ENCODE results near the gene RNF43. TPM values are rescaled to one million over a fixed set of nuclear protein-coding genes. Genes with fewer than 3 reads are reported as not detected.

Gene RNF43
- 10 to 100 TPM in 1 of 3 donors, 1 to 10 TPM in 1, not detected in 1; 8.5 to 19.0 TPM for total RNA-seq

GRCh38 chr17:58417300-58418092, at the start of gene RNF43:
Gene RNF43, minus strand, starts transcription at chr17:58417534. Its CDS starts 1,957 bp downstream, at chr17:58415577.
- peak; percentile 93 to 98 for DNase-seq (ENCODE audit: low spot score in 2 of 2)
- Histone ChIP-seq H3K27ac (peak within 1 kb of the TSS; percentile 68 to 72), H3K9me3 (no peaks in the 10 kb centered on the region), H3K4me1 (no peaks in the 10 kb centered on the region), H3K4me3 (peak within 1 kb of the TSS; percentile 17 to 59 (median 49)), H3K36me3 (no peaks in the 10 kb centered on the region), H3K27me3 (no peaks in the 10 kb centered on the region)
- TF ChIP-seq, protein P1, sequence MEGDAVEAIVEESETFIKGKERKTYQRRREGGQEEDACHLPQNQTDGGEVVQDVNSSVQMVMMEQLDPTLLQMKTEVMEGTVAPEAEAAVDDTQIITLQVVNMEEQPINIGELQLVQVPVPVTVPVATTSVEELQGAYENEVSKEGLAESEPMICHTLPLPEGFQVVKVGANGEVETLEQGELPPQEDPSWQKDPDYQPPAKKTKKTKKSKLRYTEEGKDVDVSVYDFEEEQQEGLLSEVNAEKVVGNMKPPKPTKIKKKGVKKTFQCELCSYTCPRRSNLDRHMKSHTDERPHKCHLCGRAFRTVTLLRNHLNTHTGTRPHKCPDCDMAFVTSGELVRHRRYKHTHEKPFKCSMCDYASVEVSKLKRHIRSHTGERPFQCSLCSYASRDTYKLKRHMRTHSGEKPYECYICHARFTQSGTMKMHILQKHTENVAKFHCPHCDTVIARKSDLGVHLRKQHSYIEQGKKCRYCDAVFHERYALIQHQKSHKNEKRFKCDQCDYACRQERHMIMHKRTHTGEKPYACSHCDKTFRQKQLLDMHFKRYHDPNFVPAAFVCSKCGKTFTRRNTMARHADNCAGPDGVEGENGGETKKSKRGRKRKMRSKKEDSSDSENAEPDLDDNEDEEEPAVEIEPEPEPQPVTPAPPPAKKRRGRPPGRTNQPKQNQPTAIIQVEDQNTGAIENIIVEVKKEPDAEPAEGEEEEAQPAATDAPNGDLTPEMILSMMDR (IDR thresholded peaks at IDR 0.05) = peak; percentile 68 to 98 (median 87)
- TF ChIP-seq POLR2AphosphoS5 (IDR thresholded peaks at IDR 0.05) (peak in 2 of 3 donors; percentile 62 to 82), POLR2A (IDR thresholded peaks at IDR 0.05) (peak; percentile 66)
- intact Hi-C loops (cut with DNase I; ENCODE audit: low total_unique reads) = loop anchor here (2.0 kb wide), 1 partner anchor 67 kb away; no protein-coding TSS in a partner anchor

DNA sequence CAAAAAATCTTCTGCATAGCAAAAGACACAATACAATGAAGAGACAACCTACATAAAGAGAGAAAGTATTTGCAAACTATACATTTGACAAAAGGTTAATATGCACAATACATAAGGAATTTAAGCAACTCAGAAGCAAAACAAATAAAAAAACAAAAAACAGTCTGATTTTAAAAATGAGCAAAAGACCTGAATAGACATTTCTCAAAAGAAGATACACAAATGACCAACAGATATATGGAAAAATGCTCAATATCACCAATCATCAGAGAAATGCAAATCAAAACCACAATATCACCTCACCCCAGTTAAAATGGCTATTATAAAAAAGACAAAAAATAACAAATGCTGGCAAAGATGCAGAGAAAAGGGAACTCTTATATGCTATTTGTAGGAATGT, 38.2 kb upstream of the RNF43 start:
- Histone ChIP-seq H3K4me1 (no peaks in the 10 kb centered on the region), H3K9me3 (no peaks in the 10 kb centered on the region), H3K27ac (no peak overlapping the region), H3K36me3 (no peaks in the 10 kb centered on the region), H3K4me3 (no peak overlapping the region), H3K27me3 (no peaks in the 10 kb centered on the region)
- DNase-seq (ENCODE audit: low spot score in 2 of 2) = no peak
- intact Hi-C loops (cut with DNase I; ENCODE audit: low total_unique reads) = no loop called here
- no peak for TF ChIP-seq POLR2A (IDR thresholded peaks at IDR 0.05)
- no peak for TF ChIP-seq POLR2AphosphoS5 (IDR thresholded peaks at IDR 0.05)
- TF ChIP-seq, protein P1 (IDR thresholded peaks at IDR 0.05) = no peak

DNA sequence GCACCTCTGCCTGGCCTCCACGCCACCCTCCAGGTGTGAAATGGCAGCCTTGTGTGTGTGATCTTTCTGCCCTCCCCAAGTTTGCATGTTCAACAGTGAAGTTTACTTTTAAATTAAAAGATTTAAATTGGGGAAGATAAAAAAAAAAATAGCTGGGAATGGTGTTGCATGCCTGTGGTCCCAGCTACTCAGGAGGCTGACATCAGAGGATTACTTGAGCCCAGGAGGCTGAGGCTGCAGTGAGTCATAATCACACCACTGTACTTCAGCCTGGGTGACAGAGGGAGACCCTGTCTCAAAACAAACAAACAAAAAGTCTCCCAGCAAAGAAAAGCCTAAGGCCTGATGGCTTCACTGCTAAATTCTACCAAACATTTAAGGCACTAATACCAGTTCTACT, 35.4 kb upstream of the RNF43 start:
- TF ChIP-seq, protein P1 (IDR thresholded peaks at IDR 0.05) = no peak
- TF ChIP-seq POLR2A (IDR thresholded peaks at IDR 0.05) (no peak), POLR2AphosphoS5 (IDR thresholded peaks at IDR 0.05) (no peak)
- Histone ChIP-seq H3K4me3 (no peak overlapping the region), H3K9me3 (no peaks in the 10 kb centered on the region), H3K4me1 (no peaks in the 10 kb centered on the region), H3K27me3 (no peaks in the 10 kb centered on the region), H3K36me3 (no peaks in the 10 kb centered on the region), H3K27ac (no peak overlapping the region)
- intact Hi-C loops (cut with DNase I; ENCODE audit: low total_unique reads) = no loop called here
- no peak for DNase-seq (ENCODE audit: low spot score in 2 of 2)

DNA sequence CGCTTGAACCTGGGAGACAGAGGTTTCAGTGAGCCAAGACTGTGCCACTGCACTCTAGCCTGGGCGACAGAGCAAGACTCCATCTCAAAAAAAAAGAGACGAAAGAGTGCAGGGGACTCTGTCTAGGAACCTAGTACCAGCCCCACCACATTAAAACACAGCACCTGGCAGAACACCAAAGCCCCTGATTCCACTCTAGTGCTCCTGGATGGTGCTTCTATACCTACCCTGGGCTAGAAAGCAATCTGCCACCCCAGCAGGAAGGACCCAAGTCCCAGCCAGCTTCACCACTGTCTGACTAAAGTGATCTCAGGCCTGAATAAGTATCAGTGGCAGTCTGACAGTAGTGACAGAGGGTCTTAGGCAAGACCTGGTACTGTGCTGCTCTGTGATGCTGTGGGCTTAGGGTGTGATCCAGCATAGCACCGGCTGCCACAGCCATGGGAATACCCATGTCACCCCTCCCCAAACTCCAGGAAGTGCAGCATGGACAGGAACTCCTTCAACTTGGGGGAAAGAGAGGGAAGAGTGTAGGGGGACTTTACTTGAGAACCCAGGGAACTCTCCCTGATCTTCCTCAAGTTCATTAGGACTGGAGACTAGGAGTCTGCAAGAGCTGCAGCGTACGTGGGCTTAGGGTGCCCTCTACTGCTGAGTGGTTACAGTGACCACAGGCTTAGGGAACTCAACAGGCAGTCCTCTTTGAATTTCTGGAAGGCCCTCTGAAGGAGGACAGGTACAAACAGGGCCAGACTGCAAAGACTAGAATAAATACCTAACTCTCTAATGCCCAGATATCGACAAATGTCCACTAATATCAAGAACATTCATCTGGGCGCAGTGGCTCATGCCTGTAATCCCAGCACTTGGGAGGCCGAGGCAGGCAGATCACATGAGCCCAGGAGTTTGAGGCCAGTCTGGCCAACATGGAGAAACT, 30.0 kb upstream of the RNF43 start:
- intact Hi-C loops (cut with DNase I; ENCODE audit: low total_unique reads) = no loop called here
- peak in 1 of 2 donors; percentile 65 for DNase-seq (ENCODE audit: low spot score in 2 of 2)

More for the DNA sequence above, 30.0 kb upstream of the RNF43 start:
- Histone ChIP-seq H3K27ac (no peak overlapping the region), H3K36me3 (no peaks in the 10 kb centered on the region), H3K27me3 (no peaks in the 10 kb centered on the region), H3K4me1 (no peaks in the 10 kb centered on the region), H3K4me3 (no peak overlapping the region), H3K9me3 (no peaks in the 10 kb centered on the region)
- TF ChIP-seq POLR2AphosphoS5 (IDR thresholded peaks at IDR 0.05) (no peak), POLR2A (IDR thresholded peaks at IDR 0.05) (no peak)
- TF ChIP-seq, protein P1 (IDR thresholded peaks at IDR 0.05) = peak in 2 of 3 donors; percentile 59 to 71
